HEK293T (cell line): ENCODE results near the gene SPEG.

Source experiments
- ELF4 ChIP-seq: fragments of 450-650 bp; IDR thresholded peaks from 2 replicates; pipeline ENCODE4 v1.6.1; 2017; ENCODE audit warnings: antibody characterized with exemption
- FOXM1 ChIP-seq: fragments of 450-650 bp; IDR thresholded peaks from 2 replicates; pipeline ENCODE4 v1.6.1; 2017; ENCODE audit warnings: mild to moderate bottlenecking, borderline replicate concordance
- SP1 ChIP-seq: fragments of 450-650 bp; IDR thresholded peaks from 2 replicates; pipeline ENCODE4 v1.6.1; 2017
- SUZ12 ChIP-seq: fragments of 450-650 bp; IDR thresholded peaks from 2 replicates; pipeline ENCODE4 v1.6.1; 2016; ENCODE audit warnings: mild to moderate bottlenecking

- TF ChIP-seq SUZ12 (no peak), SP1 (no peak), FOXM1 (no peak), ELF4 (no peak)
These were observed 1.8 kb downstream of the SPEG start for GRCh38 chr2:219436491-219436890.
